Kidney (tissue), 14 donors: ENCODE measurements around the gene OXSR1. TPM values are rescaled to one million over a fixed set of nuclear protein-coding genes. Genes with fewer than 3 reads are reported as not detected.

Experiments used
- DNase-seq, 5 donors: peaks; one replicate each; pipeline ENCODE4 v3.0.0-alpha.2; 2013 to 2020
- FAIRE-seq: peaks from 2 replicates; lab custom pipeline; 2012; peaks lifted over from hg19 to GRCh38; lab: Jason Lieb, UNC
- H3K27ac ChIP-seq, 2 donors: one replicate each; pipeline ENCODE4 v1.7.0; 2013; ENCODE audit warnings: low read depth in 2 of 2, low read length in 2 of 2, inconsistent platforms in 1 of 2
- H3K27me3 ChIP-seq: one replicate; pipeline ENCODE4 v1.7.1; 2013; ENCODE audit warnings: low read length, inconsistent platforms; ENCODE audit not compliant: control insufficient read depth, insufficient read depth
- H3K36me3 ChIP-seq, 3 donors: one replicate each; pipeline versions ENCODE4 v1.7.0 to v1.7.1; 2013; ENCODE audit warnings: low read length in 3 of 3, control low read depth in 1 of 3, inconsistent platforms in 1 of 3; ENCODE audit not compliant: insufficient read depth in 3 of 3, control insufficient read depth in 2 of 3
- H3K4me1 ChIP-seq, 3 donors: one replicate each; pipeline versions ENCODE4 v1.7.0 to v1.7.1; 2013; ENCODE audit warnings: low read length in 3 of 3, inconsistent platforms in 1 of 3, low read depth in 1 of 3; ENCODE audit not compliant: control insufficient read depth in 2 of 3, insufficient read depth in 2 of 3
- H3K4me3 ChIP-seq, 3 donors: one replicate each; pipeline versions ENCODE4 v1.7.0 to v1.8.1; 2013; ENCODE audit warnings: low read length in 3 of 3, control low read depth in 1 of 3, inconsistent platforms in 1 of 3
- H3K9ac ChIP-seq, 3 donors: one replicate each; pipeline versions ENCODE4 v1.7.0 to v1.7.1; 2013; ENCODE audit warnings: low read length in 3 of 3, control low read depth in 1 of 3, inconsistent platforms in 1 of 3
- H3K9me3 ChIP-seq, 3 donors: one replicate each; pipeline versions ENCODE4 v1.7.0 to v1.7.1; 2013; ENCODE audit warnings: low read length in 3 of 3, control low read depth in 1 of 3, inconsistent platforms in 1 of 3; ENCODE audit not compliant: control insufficient read depth in 2 of 3, insufficient read depth in 1 of 3
- CTCF ChIP-seq: IDR thresholded peaks from 3 replicates; pipeline ENCODE4 v1.5.1; 2012; ENCODE audit warnings: mild to moderate bottlenecking, moderate library complexity, borderline replicate concordance; ENCODE audit not compliant: insufficient read depth; ENCODE audit errors: extremely low read depth
- intact Hi-C: fragments of 100-400 bp; cut with DNase I; formaldehyde crosslinking; loops from one replicate; pipeline ENCODE4 v1.11.1; 2022
- polyA plus RNA-seq: library from polyadenylated mRNA; stranded (reverse); fragments of 350-450 nt; fragmentation: Illumina TruSeq; extraction: RNeasy Lipid Tissue Mini Kit (QIAGEN cat#74804); gene quantifications from one replicate; pipeline ENCODE4 v1.2.3, GENCODE V29; 2014; ENCODE audit warnings: low read depth, low replicate concordance; ENCODE audit not compliant: insufficient read depth
- total RNA-seq: library from RNA; stranded (reverse); fragmentation: NEBNext Ultra II Directional; extraction: Animal tissue kit (Norgen Biotek cat#: 25700); gene quantifications from one replicate; pipeline ENCODE4 v1.2.1, GENCODE V29; 2021
- donor health status: control.
- donor health status: control.
- donor health status: control.
- donor health status: control.
- donor health status: control.
- donor health status: DM: yes; HTN: yes; CAD: no.
- donor health status: Normal renal cell carcinoma (clear cell type).

The OXSR1 gene
- total and polyA plus RNA-seq, 2 donors from 2014 or later: 16.7 to 40.0 TPM

- FAIRE-seq: no peak
- Histone ChIP-seq H3K9ac (no peak overlapping the region), H3K9me3 (no peaks in the 10 kb centered on the region), H3K27me3 (no peaks in the 10 kb centered on the region), H3K27ac (no peak overlapping the region), H3K4me1 (peaks cover 0 to 5% (median 0%) of the 10 kb centered on the region in 3 donors), H3K4me3 (no peak overlapping the region), H3K36me3 (no peaks in the 10 kb centered on the region)
- no peak for TF ChIP-seq CTCF
- intact Hi-C loops: no loop called here
- no peak for DNase-seq
Measured at GRCh38 chr3:38151667-38152265, 13.6 kb upstream of the OXSR1 start.

- H3K27me3 ChIP-seq: no peaks in the 10 kb centered on the region
- no peak for DNase-seq
- H3K9ac ChIP-seq: no peak overlapping the region
- intact Hi-C loops: no loop called here
- no peak overlapping the region for H3K27ac ChIP-seq
- peaks cover 0 to 5% (median 0%) of the 10 kb centered on the region in 3 donors for H3K4me1 ChIP-seq
- no peaks in the 10 kb centered on the region for H3K36me3 ChIP-seq
- TF ChIP-seq CTCF: no peak
- H3K9me3 ChIP-seq: no peaks in the 10 kb centered on the region
- FAIRE-seq: no peak
- H3K4me3 ChIP-seq: no peak overlapping the region
Measured at GRCh38 chr3:38152609-38153008, 12.7 kb upstream of the OXSR1 start.

GRCh38 chr3:38153221-38153620 lies 12.1 kb upstream of the OXSR1 start:
- intact Hi-C loops: no loop called here

More at GRCh38 chr3:38153221-38153620, 12.1 kb upstream of the OXSR1 start:
- Histone ChIP-seq H3K27me3 (no peaks in the 10 kb centered on the region), H3K9ac (no peak overlapping the region), H3K36me3 (no peaks in the 10 kb centered on the region), H3K4me1 (peaks cover 0 to 5% (median 0%) of the 10 kb centered on the region in 3 donors), H3K4me3 (no peak overlapping the region), H3K9me3 (no peaks in the 10 kb centered on the region), H3K27ac (no peak overlapping the region)
- DNase-seq: no peak
- TF ChIP-seq CTCF: no peak
- FAIRE-seq: no peak
